GM23338 (cell line): ENCODE measurements around the gene IYD. TPM values are rescaled to one million over a fixed set of nuclear protein-coding genes. Genes with fewer than 3 reads are reported as not detected.

Experiments
- ATAC-seq: fragments of 200-7000 bp; cut with Tn5 transposase; 3 replicates; pipeline ENCODE4 v1.9.1; 2020
- DNase-seq: peaks from one replicate; pipeline ENCODE4 v3.0.0-alpha.2; 2015; ENCODE audit warnings: low spot score
- H2AFZ ChIP-seq: fragments of 200-600 bp; sonication (generic); 2 replicates; pipeline ENCODE4 v1.8.0; 2016; ENCODE audit warnings: antibody characterized with exemption, mild to moderate bottlenecking, moderate library complexity
- H3F3A ChIP-seq: fragments of 200-600 bp; sonication (generic); replicated peaks from 2 replicates; pipeline ENCODE4 v1.8.0; 2017; ENCODE audit warnings: antibody characterized with exemption, mixed run types, low read depth
- H3K27ac ChIP-seq: fragments of 200-600 bp; sonication (generic); 2 replicates; pipeline ENCODE4 v1.6.1; 2016; ENCODE audit warnings: low read depth
- H3K27me3 ChIP-seq: fragments of 200-600 bp; sonication (generic); 2 replicates; pipeline ENCODE4 v1.8.0; 2016; ENCODE audit warnings: mild to moderate bottlenecking, mixed run types, moderate library complexity; ENCODE audit not compliant: insufficient read depth
- H3K36me3 ChIP-seq: fragments of 200-600 bp; sonication (generic); 2 replicates; pipeline ENCODE4 v1.8.0; 2016; ENCODE audit warnings: mild to moderate bottlenecking; ENCODE audit not compliant: insufficient read depth
- H3K4me1 ChIP-seq: fragments of 200-600 bp; sonication (generic); 2 replicates; pipeline ENCODE4 v1.8.0; 2016; ENCODE audit warnings: mild to moderate bottlenecking, moderate library complexity; ENCODE audit not compliant: insufficient read depth
- H3K4me2 ChIP-seq: fragments of 200-600 bp; sonication (generic); 2 replicates; pipeline ENCODE4 v1.7.1; 2017; ENCODE audit warnings: mixed run types
- H3K4me3 ChIP-seq: fragments of 200-600 bp; sonication (generic); 2 replicates; pipeline ENCODE4 v1.6.1; 2016; ENCODE audit warnings: mixed run types
- H3K79me2 ChIP-seq: fragments of 200-600 bp; sonication (generic); replicated peaks from 2 replicates; pipeline ENCODE4 v1.8.0; 2017; ENCODE audit warnings: mild to moderate bottlenecking; ENCODE audit not compliant: insufficient read depth
- H3K9me2 ChIP-seq: fragments of 200-600 bp; sonication (generic); 2 replicates; pipeline ENCODE4 v1.8.0; 2017; ENCODE audit not compliant: insufficient read depth
- H4K20me1 ChIP-seq: fragments of 200-600 bp; sonication (generic); replicated peaks from 2 replicates; pipeline ENCODE4 v1.8.0; 2017; ENCODE audit warnings: mild to moderate bottlenecking; ENCODE audit not compliant: insufficient read depth
- H3K27ac Mint-ChIP-seq: 2 replicates; pipeline ENCODE4 v1.8.0; 2020; ENCODE audit warnings: inconsistent platforms, mild to moderate bottlenecking, moderate library complexity, mixed read lengths
- H3K27me3 Mint-ChIP-seq: 3 replicates; pipeline ENCODE4 v1.8.0; 2022; ENCODE audit warnings: low read depth, mild to moderate bottlenecking, moderate library complexity, mixed read lengths, inconsistent platforms; ENCODE audit not compliant: insufficient read depth, poor library complexity
- H3K36me3 Mint-ChIP-seq: 3 replicates; pipeline ENCODE4 v1.8.0; 2021; ENCODE audit warnings: low read depth, mild to moderate bottlenecking, inconsistent platforms, moderate library complexity, mixed read lengths
- H3K4me1 Mint-ChIP-seq: 3 replicates; pipeline ENCODE4 v1.8.0; 2020; ENCODE audit warnings: mild to moderate bottlenecking, inconsistent platforms, mixed read lengths
- H3K4me3 Mint-ChIP-seq: 3 replicates; pipeline ENCODE4 v1.8.0; 2021; ENCODE audit warnings: moderate library complexity, mild to moderate bottlenecking, inconsistent platforms, mixed read lengths
- H3K9me3 Mint-ChIP-seq: 3 replicates; pipeline ENCODE4 v1.8.0; 2020; ENCODE audit warnings: moderate library complexity, mild to moderate bottlenecking, inconsistent platforms, mixed read lengths
- EZH2 ChIP-seq: fragments of 200-600 bp; sonication (generic); IDR thresholded peaks from one replicate; pipeline ENCODE4 v1.8.0; 2017; ENCODE audit warnings: antibody characterized with exemption, mild to moderate bottlenecking, low read depth; ENCODE audit not compliant: unreplicated experiment
- EZH2phosphoT487 ChIP-seq: fragments of 200-600 bp; sonication (generic); IDR thresholded peaks from one replicate; pipeline ENCODE4 v1.8.1; 2018; ENCODE audit warnings: antibody characterized with exemption; ENCODE audit not compliant: unreplicated experiment
- NANOG ChIP-seq: IDR thresholded peaks from 2 replicates; pipeline ENCODE4 v1.6.1; 2016; ENCODE audit warnings: antibody characterized with exemption, borderline replicate concordance
- POLR2AphosphoS5 ChIP-seq: IDR thresholded peaks from 2 replicates; pipeline ENCODE4 v1.6.1; 2016; ENCODE audit warnings: antibody characterized with exemption, low read depth
- ZNF114 ChIP-seq: fragments of 250-450 bp; sonication (Bioruptor Pico); IDR thresholded peaks from 2 replicates; pipeline ENCODE4 v1.5.0; 2020; ENCODE audit warnings: mild to moderate bottlenecking, moderate library complexity
- ZNF331 ChIP-seq: fragments of 250-450 bp; sonication (Bioruptor Pico); IDR thresholded peaks from 2 replicates; pipeline ENCODE4 v1.5.0; 2020; ENCODE audit warnings: low read depth, mild to moderate bottlenecking, moderate library complexity
- ZNF462 ChIP-seq: fragments of 250-450 bp; sonication (Bioruptor Pico); IDR thresholded peaks from 2 replicates; pipeline ENCODE4 v1.5.0; 2020; ENCODE audit warnings: mild to moderate bottlenecking, moderate library complexity
- polyA plus RNA-seq: library from polyadenylated mRNA; unstranded; fragments of >200 nt; fragmentation: Nextera tagmentation; extraction: Ambion mirVana; gene quantifications from 2 replicates; pipeline ENCODE4 v1.2.1, GENCODE V29; 2016
- total RNA-seq: library from RNA; depleted of rRNA; stranded (reverse); fragments of >200 nt; shearing (Covaris generic); gene quantifications from 2 replicates; pipeline ENCODE4 v1.2.3, GENCODE V29; 2014
- TF ChIP-seq, protein P1 (sequence below): IDR thresholded peaks from 2 replicates; pipeline ENCODE4 v1.6.1; 2016; ENCODE audit warnings: antibody characterized with exemption
- TF ChIP-seq, protein P2 (sequence below): IDR thresholded peaks from one replicate; pipeline ENCODE4 v1.6.1; 2018; ENCODE audit warnings: antibody characterized with exemption; ENCODE audit not compliant: unreplicated experiment

Gene IYD
- total and polyA plus RNA-seq, 2 experiments from 2014 or later, result not detected

DNA sequence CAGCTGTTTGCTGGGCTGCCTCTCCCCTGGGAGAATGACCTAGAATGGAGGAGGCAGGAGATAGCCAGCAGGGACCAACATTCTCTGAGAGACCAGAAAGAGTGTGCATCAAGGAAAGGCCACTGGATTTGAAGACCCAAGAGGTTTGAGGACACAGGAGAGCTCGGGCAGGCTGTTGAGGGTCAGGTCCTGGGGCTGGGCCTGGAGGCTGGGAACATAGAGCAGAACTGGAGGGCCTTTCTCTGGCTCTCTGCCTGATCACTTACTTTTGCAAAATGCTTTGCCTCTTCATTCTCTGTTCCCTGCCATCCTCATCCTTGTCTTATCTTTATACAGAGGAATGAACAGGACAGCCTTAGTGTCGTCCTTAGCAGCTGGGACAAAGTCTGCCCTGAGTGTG, 2.5 kb downstream of the IYD start:
- Mint-ChIP-seq H3K9me3 (no peaks in the 10 kb centered on the region), H3K27ac (no peak overlapping the region), H3K4me1 (no peaks in the 10 kb centered on the region), H3K27me3 (no peaks in the 10 kb centered on the region), H3K4me3 (no peak overlapping the region), H3K36me3 (no peaks in the 10 kb centered on the region)
- no peak for ATAC-seq
- H3K4me3 ChIP-seq, result no peak overlapping the region
- no peaks in the 10 kb centered on the region for H3K4me1 ChIP-seq
- H3K27me3 ChIP-seq, result no peaks in the 10 kb centered on the region
- H2AFZ ChIP-seq, result no peak overlapping the region
- no peaks in the 10 kb centered on the region for H3K79me2 ChIP-seq
- no peaks in the 10 kb centered on the region for H3K9me2 ChIP-seq
- no peak overlapping the region for H3K27ac ChIP-seq
- TF ChIP-seq NANOG (no peak), ZNF331 (no peak), ZNF462 (no peak), EZH2phosphoT487 (no peak), POLR2AphosphoS5 (no peak), ZNF114 (CRISPR knock-in tag) (no peak), EZH2 (no peak)
- TF ChIP-seq, protein P1, sequence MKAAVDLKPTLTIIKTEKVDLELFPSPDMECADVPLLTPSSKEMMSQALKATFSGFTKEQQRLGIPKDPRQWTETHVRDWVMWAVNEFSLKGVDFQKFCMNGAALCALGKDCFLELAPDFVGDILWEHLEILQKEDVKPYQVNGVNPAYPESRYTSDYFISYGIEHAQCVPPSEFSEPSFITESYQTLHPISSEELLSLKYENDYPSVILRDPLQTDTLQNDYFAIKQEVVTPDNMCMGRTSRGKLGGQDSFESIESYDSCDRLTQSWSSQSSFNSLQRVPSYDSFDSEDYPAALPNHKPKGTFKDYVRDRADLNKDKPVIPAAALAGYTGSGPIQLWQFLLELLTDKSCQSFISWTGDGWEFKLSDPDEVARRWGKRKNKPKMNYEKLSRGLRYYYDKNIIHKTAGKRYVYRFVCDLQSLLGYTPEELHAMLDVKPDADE, result no peak
- TF ChIP-seq, protein P2, sequence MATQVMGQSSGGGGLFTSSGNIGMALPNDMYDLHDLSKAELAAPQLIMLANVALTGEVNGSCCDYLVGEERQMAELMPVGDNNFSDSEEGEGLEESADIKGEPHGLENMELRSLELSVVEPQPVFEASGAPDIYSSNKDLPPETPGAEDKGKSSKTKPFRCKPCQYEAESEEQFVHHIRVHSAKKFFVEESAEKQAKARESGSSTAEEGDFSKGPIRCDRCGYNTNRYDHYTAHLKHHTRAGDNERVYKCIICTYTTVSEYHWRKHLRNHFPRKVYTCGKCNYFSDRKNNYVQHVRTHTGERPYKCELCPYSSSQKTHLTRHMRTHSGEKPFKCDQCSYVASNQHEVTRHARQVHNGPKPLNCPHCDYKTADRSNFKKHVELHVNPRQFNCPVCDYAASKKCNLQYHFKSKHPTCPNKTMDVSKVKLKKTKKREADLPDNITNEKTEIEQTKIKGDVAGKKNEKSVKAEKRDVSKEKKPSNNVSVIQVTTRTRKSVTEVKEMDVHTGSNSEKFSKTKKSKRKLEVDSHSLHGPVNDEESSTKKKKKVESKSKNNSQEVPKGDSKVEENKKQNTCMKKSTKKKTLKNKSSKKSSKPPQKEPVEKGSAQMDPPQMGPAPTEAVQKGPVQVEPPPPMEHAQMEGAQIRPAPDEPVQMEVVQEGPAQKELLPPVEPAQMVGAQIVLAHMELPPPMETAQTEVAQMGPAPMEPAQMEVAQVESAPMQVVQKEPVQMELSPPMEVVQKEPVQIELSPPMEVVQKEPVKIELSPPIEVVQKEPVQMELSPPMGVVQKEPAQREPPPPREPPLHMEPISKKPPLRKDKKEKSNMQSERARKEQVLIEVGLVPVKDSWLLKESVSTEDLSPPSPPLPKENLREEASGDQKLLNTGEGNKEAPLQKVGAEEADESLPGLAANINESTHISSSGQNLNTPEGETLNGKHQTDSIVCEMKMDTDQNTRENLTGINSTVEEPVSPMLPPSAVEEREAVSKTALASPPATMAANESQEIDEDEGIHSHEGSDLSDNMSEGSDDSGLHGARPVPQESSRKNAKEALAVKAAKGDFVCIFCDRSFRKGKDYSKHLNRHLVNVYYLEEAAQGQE, result no peak
- H4K20me1 ChIP-seq, result no peaks in the 10 kb centered on the region
- no peak overlapping the region for H3K4me2 ChIP-seq
- H3K36me3 ChIP-seq, result no peaks in the 10 kb centered on the region
- no peak for DNase-seq
- H3F3A ChIP-seq, result no peaks in the 10 kb centered on the region
